Activated CD8-positive, alpha-beta T cell treated with anti-CD3 and anti-CD28 coated beads, Interleukin-2, amount 10 ng/mL, durations not matched to agents 7 days and 5 days (primary cell): ENCODE results near the gene TMEM25. TPM values are rescaled to one million over a fixed set of nuclear protein-coding genes. Genes with fewer than 3 reads are reported as not detected.

ENCODE experiments used
- ATAC-seq: fragments of 150-1000 bp; cut with Tn5 transposase; one replicate; pipeline ENCODE4 v1.10.0; 2021; ENCODE audit warnings: moderate library complexity
- CTCF ChIA-PET: fragments of 350-600 bp; sonication (Branson Sonifier 250); formaldehyde crosslinking; loops from one replicate; lab custom pipeline; 2021; ENCODE audit warnings: antibody characterized with exemption; lab: Charles Lee
- POLR2A ChIA-PET: fragments of 350-600 bp; sonication (Branson Sonifier 250); formaldehyde crosslinking; loops from one replicate; lab custom pipeline; 2021; ENCODE audit warnings: antibody characterized with exemption; lab: Charles Lee
- DNase-seq: peaks from one replicate; pipeline ENCODE4 v3.0.0-alpha.2; 2020
- H3K27ac Mint-ChIP-seq: one replicate; pipeline ENCODE4 v1.8.0; 2021; ENCODE audit warnings: mild to moderate bottlenecking, mixed read lengths
- H3K27me3 Mint-ChIP-seq: one replicate; pipeline ENCODE4 v1.8.0; 2021; ENCODE audit warnings: low read depth, mixed read lengths
- H3K36me3 Mint-ChIP-seq: one replicate; pipeline ENCODE4 v1.8.0; 2021; ENCODE audit warnings: low read depth, mixed read lengths
- H3K4me1 Mint-ChIP-seq: one replicate; pipeline ENCODE4 v1.8.0; 2021; ENCODE audit warnings: low read depth, mixed read lengths
- H3K4me3 Mint-ChIP-seq: one replicate; pipeline ENCODE4 v1.8.0; 2021; ENCODE audit warnings: mild to moderate bottlenecking, mixed read lengths
- H3K9me3 Mint-ChIP-seq: one replicate; pipeline ENCODE4 v1.8.0; 2022; ENCODE audit warnings: mixed read lengths; ENCODE audit not compliant: insufficient read depth
- total RNA-seq, 2 experiments: library from RNA; stranded (reverse); gene quantifications; one replicate each; pipeline ENCODE4 v1.2.3, GENCODE V29; 2021

Gene TMEM25
- total RNA-seq, 2 experiments from 2014 or later, result 6.1 to 8.9 TPM

- H3K4me1 Mint-ChIP-seq, result peaks cover 2% of the 10 kb centered on the region
- DNase-seq, result no peak
- ATAC-seq, result no peak
- CTCF ChIA-PET, result interaction anchor here (0.7 kb wide), 1 partner anchor 13 kb away, joined by 3 read pairs; no protein-coding TSS in a partner anchor
- no peak overlapping the region for H3K27ac Mint-ChIP-seq
- no peaks in the 10 kb centered on the region for H3K9me3 Mint-ChIP-seq
- H3K4me3 Mint-ChIP-seq, result no peak overlapping the region
- no peaks in the 10 kb centered on the region for H3K27me3 Mint-ChIP-seq
- POLR2A ChIA-PET, result no interaction called here
- peaks cover 54% of the 10 kb centered on the region for H3K36me3 Mint-ChIP-seq
These were observed 9.1 kb upstream of the TMEM25 start for GRCh38 chr11:118521892-118522311.

DNA sequence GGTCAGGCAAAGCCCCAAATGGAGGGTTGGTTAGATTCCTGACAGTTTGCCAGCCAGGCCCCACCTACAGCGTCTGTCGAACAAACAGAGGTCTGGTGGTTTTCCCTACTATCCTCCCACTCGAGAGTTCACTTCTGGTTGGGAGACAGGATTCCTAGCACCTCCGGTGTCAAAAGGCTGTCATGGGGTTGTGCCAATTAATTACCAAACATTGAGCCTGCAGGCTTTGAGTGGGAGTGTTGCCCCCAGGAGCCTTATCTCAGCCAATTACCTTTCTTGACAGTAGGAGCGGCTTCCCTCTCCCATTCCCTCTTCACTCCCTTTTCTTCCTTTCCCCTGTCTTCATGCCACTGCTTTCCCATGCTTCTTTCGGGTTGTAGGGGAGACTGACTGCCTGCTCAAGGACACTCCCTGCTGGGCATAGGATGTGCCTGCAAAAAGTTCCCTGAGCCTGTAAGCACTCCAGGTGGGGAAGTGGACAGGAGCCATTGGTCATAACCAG is 8.4 kb upstream of the TMEM25 start:
- DNase-seq (no peak), ATAC-seq (no peak)
- Mint-ChIP-seq H3K36me3 (peaks cover 51% of the 10 kb centered on the region), H3K27ac (no peak overlapping the region), H3K27me3 (no peaks in the 10 kb centered on the region), H3K9me3 (no peaks in the 10 kb centered on the region), H3K4me3 (no peak overlapping the region), H3K4me1 (peaks cover 2% of the 10 kb centered on the region)
- POLR2A ChIA-PET, result no interaction called here
- CTCF ChIA-PET, result no interaction called here

DNA sequence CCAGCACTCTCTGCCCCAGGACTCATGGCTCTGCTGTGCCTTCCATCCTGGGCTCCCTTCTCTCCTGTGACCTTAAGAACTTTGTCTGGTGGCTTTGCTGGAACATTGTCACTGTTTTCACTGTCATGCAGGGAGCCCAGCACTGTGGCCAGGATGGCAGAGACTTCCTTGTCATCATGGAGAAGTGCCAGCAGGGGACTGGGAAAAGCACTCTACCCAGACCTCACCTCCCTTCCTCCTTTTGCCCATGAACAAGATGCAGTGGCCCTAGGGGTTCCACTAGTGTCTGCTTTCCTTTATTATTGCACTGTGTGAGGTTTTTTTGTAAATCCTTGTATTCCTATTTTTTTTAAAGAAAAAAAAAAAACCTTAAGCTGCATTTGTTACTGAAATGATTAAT is 6.6 kb upstream of the TMEM25 start:
- H3K4me1 Mint-ChIP-seq, result peaks cover 6% of the 10 kb centered on the region
- no peak overlapping the region for H3K27ac Mint-ChIP-seq
- no peaks in the 10 kb centered on the region for H3K9me3 Mint-ChIP-seq
- H3K36me3 Mint-ChIP-seq, result peaks cover 45% of the 10 kb centered on the region
- ChIA-PET CTCF (no interaction called here), POLR2A (interaction anchor here (1.1 kb wide), 1 partner anchor 54 kb away, joined by 3 read pairs; no protein-coding TSS in a partner anchor)
- no peak for ATAC-seq
- H3K27me3 Mint-ChIP-seq, result no peaks in the 10 kb centered on the region
- H3K4me3 Mint-ChIP-seq, result no peak overlapping the region
- no peak for DNase-seq

GRCh38 chr11:118524757-118525470 is 6.1 kb upstream of the TMEM25 start:
- CTCF ChIA-PET, result no interaction called here

GRCh38 chr11:118526688-118527087 is 4.3 kb upstream of the TMEM25 start:
- H3K4me1 Mint-ChIP-seq, result peaks cover 20% of the 10 kb centered on the region
- H3K4me3 Mint-ChIP-seq, result no peak overlapping the region
- CTCF ChIA-PET, result interaction anchor here (0.9 to 1.3 kb wide), 2 partner anchors 38 to 40 kb away, joined by 3 read pairs; no protein-coding TSS in a partner anchor
- H3K27ac Mint-ChIP-seq, result no peak overlapping the region
- no peaks in the 10 kb centered on the region for H3K9me3 Mint-ChIP-seq
- H3K36me3 Mint-ChIP-seq, result peaks cover 23% of the 10 kb centered on the region
- POLR2A ChIA-PET, result interaction anchor here (1.1 to 1.2 kb wide), 2 partner anchors 128 to 428 kb away, joined by 3 read pairs; no protein-coding TSS in a partner anchor
- DNase-seq, result no peak
- ATAC-seq, result no peak
- no peaks in the 10 kb centered on the region for H3K27me3 Mint-ChIP-seq

More at GRCh38 chr11:118524757-118525470, 6.1 kb upstream of the TMEM25 start:
- Mint-ChIP-seq H3K4me3 (no peak overlapping the region), H3K36me3 (peaks cover 39% of the 10 kb centered on the region), H3K9me3 (no peaks in the 10 kb centered on the region), H3K4me1 (peaks cover 12% of the 10 kb centered on the region), H3K27me3 (no peaks in the 10 kb centered on the region), H3K27ac (no peak overlapping the region)
- DNase-seq (no peak), ATAC-seq (no peak)
- POLR2A ChIA-PET, result interaction anchor here (1.1 kb wide), 1 partner anchor 54 kb away, joined by 3 read pairs; no protein-coding TSS in a partner anchor

DNA sequence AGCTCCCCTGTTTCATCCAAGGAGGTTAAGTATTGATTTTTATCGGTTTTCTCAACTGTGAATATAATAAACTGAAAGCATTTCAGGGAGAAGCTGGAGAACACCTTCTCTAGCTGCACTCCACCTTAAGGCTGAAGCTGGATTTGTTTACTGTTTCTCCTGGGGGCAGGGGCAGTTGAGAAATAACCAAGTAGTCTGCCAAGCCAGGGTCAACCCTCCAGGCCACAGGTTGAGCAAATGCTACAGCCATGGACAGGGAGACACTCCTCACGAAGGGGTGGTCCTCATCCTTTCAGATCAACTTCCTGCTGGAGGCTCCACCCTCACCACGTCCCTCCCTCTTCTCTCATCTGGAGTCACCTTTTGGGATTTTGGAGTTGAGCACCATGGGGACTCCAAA is 3.9 kb upstream of the TMEM25 start, which contains the start of gene TTC36:
TTC36 (plus strand) TSS at position 366 of the 400 bp plus-strand sequence; CDS start at position 387, 21 bp downstream.
- H3K36me3 Mint-ChIP-seq, result peaks cover 19% of the 10 kb centered on the region
- CTCF ChIA-PET, result interaction anchor here (1.3 kb wide), 1 partner anchor 40 kb away, joined by 3 read pairs; no protein-coding TSS in a partner anchor
- ATAC-seq (no peak), DNase-seq (no peak)
- H3K4me1 Mint-ChIP-seq, result peaks cover 24% of the 10 kb centered on the region
- POLR2A ChIA-PET, result interaction anchor here (1.1 to 1.2 kb wide), 2 partner anchors 128 to 428 kb away, joined by 3 read pairs; no protein-coding TSS in a partner anchor
- H3K27me3 Mint-ChIP-seq, result no peaks in the 10 kb centered on the region
- peak within 1 kb of the TSS; percentile 60 for H3K27ac Mint-ChIP-seq
- no peaks in the 10 kb centered on the region for H3K9me3 Mint-ChIP-seq
- no peak within 1 kb of the TSS for H3K4me3 Mint-ChIP-seq

GRCh38 chr11:118528511-118528910 is 2.5 kb upstream of the TMEM25 start:
- ChIA-PET CTCF (no interaction called here), POLR2A (no interaction called here)
- no peaks in the 10 kb centered on the region for H3K9me3 Mint-ChIP-seq
- DNase-seq (no peak), ATAC-seq (no peak)
- H3K4me1 Mint-ChIP-seq, result peaks cover 24% of the 10 kb centered on the region
- H3K36me3 Mint-ChIP-seq, result peaks cover 11% of the 10 kb centered on the region
- H3K4me3 Mint-ChIP-seq, result no peak overlapping the region
- no peak overlapping the region for H3K27ac Mint-ChIP-seq
- no peaks in the 10 kb centered on the region for H3K27me3 Mint-ChIP-seq

DNA sequence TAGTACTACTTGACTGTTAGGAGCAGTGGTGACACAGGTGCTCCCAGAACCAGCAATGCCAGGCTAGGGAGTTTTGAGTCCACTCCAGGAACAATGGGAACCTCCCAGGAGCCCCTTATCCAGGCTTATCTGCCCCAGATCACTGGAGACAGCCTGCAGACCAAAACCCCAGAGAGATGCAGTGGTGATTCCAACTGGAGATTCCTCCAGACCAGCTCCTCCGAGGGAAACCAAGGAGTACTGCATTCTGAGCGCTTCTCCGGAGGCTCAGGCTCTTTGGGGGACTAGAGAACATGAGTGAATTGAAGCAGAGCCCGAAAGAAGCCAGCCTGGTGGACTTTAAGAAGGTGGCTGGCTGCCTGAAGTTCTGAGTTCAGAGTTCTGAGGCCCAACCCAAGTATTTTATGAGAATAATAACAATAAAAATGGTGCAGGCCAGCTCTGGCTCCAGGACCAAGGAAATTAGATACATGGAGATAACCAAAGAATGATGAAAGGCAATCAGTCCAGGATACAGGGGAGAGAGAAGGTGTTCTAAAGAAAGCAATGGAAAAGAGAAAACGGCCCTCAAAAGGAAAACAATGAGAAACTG is 1.3 kb upstream of the TMEM25 start:
- peaks cover 3% of the 10 kb centered on the region for H3K36me3 Mint-ChIP-seq
- peak overlapping the region; percentile 79 for H3K4me3 Mint-ChIP-seq
- DNase-seq (no peak), ATAC-seq (no peak)
- no peaks in the 10 kb centered on the region for H3K9me3 Mint-ChIP-seq
- no peaks in the 10 kb centered on the region for H3K27me3 Mint-ChIP-seq
- peak overlapping the region; percentile 74 for H3K27ac Mint-ChIP-seq
- CTCF ChIA-PET, result interaction anchor here (1.2 kb wide), 1 partner anchor 79 kb away, joined by 3 read pairs; no protein-coding TSS in a partner anchor
- POLR2A ChIA-PET, result interaction anchor here (1.3 kb wide), 1 partner anchor 94 kb away, joined by 4 read pairs; the partner anchor contains the start of gene KMT2A
- H3K4me1 Mint-ChIP-seq, result peaks cover 24% of the 10 kb centered on the region

- DNase-seq (no peak), ATAC-seq (no peak)
- peak overlapping the region; percentile 74 for H3K27ac Mint-ChIP-seq
- peak overlapping the region; percentile 79 for H3K4me3 Mint-ChIP-seq
- H3K27me3 Mint-ChIP-seq, result no peaks in the 10 kb centered on the region
- peaks cover 22% of the 10 kb centered on the region for H3K4me1 Mint-ChIP-seq
- ChIA-PET CTCF (interaction anchor here (0.7 to 1.2 kb wide), 2 partner anchors 26 to 78 kb away, joined by 3 read pairs; no protein-coding TSS in a partner anchor), POLR2A (interaction anchor here (0.6 to 1.3 kb wide), 2 partner anchors 88 to 95 kb away, joined by 3 to 4 read pairs; partner anchors contain the start of gene KMT2A)
- no peaks in the 10 kb centered on the region for H3K36me3 Mint-ChIP-seq
- H3K9me3 Mint-ChIP-seq, result no peaks in the 10 kb centered on the region
These were observed 761 bp upstream of the TMEM25 start for GRCh38 chr11:118530180-118530682.

DNA sequence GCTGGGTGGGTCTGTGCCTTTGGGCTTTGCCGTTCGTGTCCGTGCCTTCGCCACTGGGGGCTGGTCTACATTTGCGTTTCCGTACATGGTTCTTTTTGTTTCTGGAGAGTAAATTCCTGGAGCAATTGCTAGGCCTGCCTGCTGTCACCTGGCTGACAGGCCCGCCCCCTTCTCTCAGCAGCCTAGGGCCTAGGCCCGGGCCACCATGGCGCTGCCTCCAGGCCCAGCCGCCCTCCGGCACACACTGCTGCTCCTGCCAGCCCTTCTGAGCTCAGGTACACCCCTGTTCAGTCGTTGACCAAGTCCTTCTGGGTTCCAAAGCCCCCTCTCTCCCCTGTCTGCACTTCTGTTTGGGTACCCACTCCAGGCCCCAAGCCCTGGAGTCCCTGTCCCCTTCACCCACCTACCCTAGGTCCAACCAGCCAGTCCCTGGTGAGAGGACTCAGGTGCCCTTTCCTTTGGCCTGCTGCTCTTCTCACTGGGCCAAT is 649 bp downstream of the TMEM25 start:
- CTCF ChIA-PET, result no interaction called here
- POLR2A ChIA-PET, result no interaction called here
- peak overlapping the region; percentile 83 for H3K4me3 Mint-ChIP-seq

DNA sequence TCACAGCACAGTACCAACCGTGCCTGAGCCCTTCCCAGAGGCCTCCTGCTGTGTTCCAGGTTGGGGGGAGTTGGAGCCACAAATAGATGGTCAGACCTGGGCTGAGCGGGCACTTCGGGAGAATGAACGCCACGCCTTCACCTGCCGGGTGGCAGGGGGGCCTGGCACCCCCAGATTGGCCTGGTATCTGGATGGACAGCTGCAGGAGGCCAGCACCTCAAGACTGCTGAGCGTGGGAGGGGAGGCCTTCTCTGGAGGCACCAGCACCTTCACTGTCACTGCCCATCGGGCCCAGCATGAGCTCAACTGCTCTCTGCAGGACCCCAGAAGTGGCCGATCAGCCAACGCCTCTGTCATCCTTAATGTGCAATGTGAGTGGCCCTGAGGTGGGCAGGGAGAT is 1.1 kb downstream of the TMEM25 start:
- ChIA-PET CTCF (no interaction called here), POLR2A (no interaction called here)
- Mint-ChIP-seq H3K36me3 (no peaks in the 10 kb centered on the region), H3K27me3 (no peaks in the 10 kb centered on the region), H3K27ac (peak overlapping the region; percentile 78), H3K4me3 (peak overlapping the region; percentile 83), H3K4me1 (peaks cover 22% of the 10 kb centered on the region), H3K9me3 (no peaks in the 10 kb centered on the region)
- ATAC-seq (no peak), DNase-seq (no peak)

More for the DNA sequence above, 649 bp downstream of the TMEM25 start:
- Mint-ChIP-seq H3K27me3 (no peaks in the 10 kb centered on the region), H3K27ac (peak overlapping the region; percentile 78), H3K9me3 (no peaks in the 10 kb centered on the region), H3K36me3 (no peaks in the 10 kb centered on the region), H3K4me1 (peaks cover 22% of the 10 kb centered on the region)
- DNase-seq (no peak), ATAC-seq (peak; percentile 16)
